A673 (cell line): Measurements from ENCODE around the gene TMEM150A.

Experiments
- EZH2 ChIP-seq: fragments of 200-600 bp; sonication (generic); IDR thresholded peaks from 2 replicates; pipeline ENCODE4 v1.6.1; 2017; ENCODE audit warnings: borderline replicate concordance, low read depth, mild to moderate bottlenecking, mixed read lengths, antibody characterized with exemption, low read length; ENCODE audit not compliant: poor library complexity, severe bottlenecking
- TF ChIP-seq, protein P1 (sequence below): fragments of 300-800, 200-600 bp; sonication (generic); conservative IDR thresholded peaks from 2 replicates; pipeline ENCODE4 v1.5.1; 2017; ENCODE audit warnings: low read depth, mild to moderate bottlenecking, antibody characterized with exemption, low read length, moderate library complexity, mixed read lengths

DNA sequence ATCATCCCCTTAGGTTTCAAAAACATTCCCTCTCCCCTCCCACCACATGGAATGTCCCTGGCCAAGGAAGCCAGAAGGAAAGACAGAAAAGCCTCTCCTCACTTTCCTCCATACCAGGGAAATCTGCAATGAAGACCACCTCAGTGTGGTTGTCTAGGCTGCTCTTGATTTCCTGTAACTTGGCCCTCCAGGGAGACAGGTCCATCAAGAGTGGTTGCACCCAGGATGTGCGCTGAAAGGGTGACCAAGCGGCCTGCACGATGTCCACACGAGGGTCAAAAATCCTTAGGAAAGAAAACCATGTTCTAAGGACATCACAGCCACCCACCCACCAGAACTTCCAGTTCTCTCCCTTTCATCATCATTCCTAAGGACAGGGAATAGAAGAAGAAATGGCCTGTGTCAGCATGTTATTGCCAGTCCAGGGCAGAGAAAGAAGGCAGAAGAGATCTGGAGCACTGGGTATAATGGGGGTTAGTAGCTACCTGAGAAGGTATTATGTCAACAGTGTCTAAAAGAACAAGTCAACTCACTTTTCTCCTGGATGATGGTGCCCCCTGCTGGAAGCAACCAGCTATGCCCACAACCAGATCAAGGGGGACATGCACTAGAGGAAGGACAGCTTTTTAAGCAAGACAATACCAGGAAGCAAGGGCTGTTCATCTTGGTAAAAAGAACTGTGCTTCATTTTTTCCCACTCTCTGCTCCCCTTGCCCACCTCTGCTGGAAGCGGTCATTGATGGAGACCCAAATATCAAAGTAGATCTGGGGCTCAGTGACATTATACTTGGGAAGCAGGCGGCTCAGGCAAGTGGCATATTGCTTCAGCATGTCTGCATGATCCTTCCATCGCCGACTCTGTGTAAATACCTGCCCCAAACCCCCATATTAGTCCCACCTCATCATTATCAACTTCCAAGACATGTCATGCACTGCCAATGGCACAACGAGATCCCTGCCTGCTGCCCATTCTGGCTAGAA is 50.5 kb downstream of the TMEM150A start:
- no peak for TF ChIP-seq EZH2
- TF ChIP-seq, protein P1, sequence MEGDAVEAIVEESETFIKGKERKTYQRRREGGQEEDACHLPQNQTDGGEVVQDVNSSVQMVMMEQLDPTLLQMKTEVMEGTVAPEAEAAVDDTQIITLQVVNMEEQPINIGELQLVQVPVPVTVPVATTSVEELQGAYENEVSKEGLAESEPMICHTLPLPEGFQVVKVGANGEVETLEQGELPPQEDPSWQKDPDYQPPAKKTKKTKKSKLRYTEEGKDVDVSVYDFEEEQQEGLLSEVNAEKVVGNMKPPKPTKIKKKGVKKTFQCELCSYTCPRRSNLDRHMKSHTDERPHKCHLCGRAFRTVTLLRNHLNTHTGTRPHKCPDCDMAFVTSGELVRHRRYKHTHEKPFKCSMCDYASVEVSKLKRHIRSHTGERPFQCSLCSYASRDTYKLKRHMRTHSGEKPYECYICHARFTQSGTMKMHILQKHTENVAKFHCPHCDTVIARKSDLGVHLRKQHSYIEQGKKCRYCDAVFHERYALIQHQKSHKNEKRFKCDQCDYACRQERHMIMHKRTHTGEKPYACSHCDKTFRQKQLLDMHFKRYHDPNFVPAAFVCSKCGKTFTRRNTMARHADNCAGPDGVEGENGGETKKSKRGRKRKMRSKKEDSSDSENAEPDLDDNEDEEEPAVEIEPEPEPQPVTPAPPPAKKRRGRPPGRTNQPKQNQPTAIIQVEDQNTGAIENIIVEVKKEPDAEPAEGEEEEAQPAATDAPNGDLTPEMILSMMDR: peak; percentile 90
